GM12873 (cell line): ENCODE measurements around the gene IQCE.

Source experiments
- TF ChIP-seq, protein P1 (sequence below): IDR thresholded peaks from 2 replicates; pipeline ENCODE4 v1.5.1; 2012; ENCODE audit warnings: low read depth, mild to moderate bottlenecking, moderate library complexity, low read length, control low read depth; ENCODE audit not compliant: insufficient read depth; ENCODE audit errors: missing control alignments

IQCE gene

DNA sequence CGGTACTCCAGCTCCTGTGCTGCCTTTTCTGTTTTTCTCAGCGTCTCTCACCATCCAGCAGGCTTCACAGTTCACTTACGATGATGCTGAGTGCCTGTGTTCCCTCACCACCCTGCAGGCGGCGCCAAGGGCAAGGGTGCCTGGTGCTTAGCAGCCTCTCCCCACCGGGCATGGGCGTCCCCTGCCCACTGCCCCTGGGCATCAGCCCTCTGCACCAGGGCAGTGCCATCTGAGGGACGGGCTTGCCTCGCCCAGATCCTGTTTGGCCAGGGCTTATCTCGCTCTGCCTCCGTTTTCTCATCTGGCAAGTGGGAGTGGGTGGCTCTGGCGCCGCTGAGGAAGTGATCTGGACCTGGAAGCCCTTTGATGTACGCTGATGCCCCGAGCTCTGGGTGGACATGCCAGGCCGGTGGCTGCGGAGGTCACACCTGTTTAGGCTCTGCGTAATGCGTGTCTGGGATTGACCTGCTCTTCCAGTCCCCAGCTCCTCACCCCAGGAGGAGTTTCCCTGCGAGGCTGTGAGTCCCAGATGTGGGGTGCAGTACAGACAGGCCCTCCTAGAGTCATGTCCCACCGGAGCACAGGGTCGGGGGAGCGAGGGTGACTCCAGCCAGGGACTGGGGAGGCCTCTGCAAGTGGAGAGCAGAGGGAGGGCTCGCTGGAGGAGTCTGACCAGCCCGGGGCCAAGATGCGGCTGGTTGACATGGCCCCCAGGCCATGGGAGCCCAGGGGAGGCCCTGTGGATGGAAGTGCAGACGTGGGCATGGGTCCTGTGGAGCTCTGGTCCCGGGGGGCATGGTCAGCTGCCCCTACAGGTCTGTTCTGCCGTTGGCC, 84.8 kb downstream of the IQCE start:
- TF ChIP-seq, protein P1, sequence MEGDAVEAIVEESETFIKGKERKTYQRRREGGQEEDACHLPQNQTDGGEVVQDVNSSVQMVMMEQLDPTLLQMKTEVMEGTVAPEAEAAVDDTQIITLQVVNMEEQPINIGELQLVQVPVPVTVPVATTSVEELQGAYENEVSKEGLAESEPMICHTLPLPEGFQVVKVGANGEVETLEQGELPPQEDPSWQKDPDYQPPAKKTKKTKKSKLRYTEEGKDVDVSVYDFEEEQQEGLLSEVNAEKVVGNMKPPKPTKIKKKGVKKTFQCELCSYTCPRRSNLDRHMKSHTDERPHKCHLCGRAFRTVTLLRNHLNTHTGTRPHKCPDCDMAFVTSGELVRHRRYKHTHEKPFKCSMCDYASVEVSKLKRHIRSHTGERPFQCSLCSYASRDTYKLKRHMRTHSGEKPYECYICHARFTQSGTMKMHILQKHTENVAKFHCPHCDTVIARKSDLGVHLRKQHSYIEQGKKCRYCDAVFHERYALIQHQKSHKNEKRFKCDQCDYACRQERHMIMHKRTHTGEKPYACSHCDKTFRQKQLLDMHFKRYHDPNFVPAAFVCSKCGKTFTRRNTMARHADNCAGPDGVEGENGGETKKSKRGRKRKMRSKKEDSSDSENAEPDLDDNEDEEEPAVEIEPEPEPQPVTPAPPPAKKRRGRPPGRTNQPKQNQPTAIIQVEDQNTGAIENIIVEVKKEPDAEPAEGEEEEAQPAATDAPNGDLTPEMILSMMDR = peak; percentile 18

DNA sequence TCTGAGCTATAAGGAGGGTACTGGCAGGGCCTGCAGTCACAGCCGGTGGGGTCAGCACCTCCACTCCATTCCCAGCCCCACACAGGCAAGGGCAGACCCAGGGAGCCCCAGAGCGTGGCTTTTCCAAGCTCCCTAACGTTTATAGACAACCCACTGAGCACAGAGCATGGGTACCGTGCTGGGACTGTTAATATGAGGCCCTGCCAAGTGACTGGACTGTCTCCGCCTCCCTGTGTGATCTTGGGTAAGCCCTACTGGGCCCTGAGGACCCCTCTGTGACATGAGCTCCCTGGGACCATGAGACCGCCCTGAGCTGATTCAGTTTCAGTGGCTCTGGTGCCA, 85.4 kb downstream of the IQCE start:
- TF ChIP-seq, protein P1 = no peak

DNA sequence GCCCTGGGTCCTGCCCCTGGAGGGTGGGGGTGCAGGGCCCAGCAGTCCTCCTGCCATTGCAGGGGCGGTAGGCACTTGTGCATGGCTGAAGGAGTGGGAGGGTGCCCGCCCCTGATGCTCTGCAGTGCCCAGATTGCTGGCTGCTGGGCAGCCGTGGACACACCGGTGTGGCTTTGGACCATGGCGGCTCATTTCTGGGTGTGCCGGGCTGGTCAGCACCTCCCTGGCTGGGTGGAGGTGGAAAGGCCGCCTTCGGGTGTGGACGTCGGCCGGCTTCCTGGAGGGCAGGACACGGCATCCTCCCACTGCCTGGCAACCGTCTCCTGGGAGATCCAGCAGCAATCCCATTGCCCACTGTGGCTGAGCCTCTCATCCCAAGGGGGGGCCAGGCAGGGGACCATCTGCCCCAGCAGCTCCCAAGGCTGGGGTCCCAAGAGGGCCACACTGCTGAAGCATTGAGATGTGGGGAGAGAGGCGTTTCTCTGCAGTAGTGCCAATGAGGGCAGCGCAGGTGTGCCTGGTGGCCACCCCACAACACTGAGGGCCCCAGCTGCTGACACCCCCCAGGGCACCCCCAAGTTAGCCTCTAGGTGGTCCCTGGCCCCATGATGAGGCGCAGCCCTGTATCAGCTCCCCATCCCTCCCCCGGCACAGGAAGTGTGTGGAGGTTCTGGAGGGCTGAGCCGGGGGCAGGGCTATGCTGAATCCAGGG, 85.9 kb downstream of the IQCE start:
- TF ChIP-seq, protein P1 = no peak

DNA sequence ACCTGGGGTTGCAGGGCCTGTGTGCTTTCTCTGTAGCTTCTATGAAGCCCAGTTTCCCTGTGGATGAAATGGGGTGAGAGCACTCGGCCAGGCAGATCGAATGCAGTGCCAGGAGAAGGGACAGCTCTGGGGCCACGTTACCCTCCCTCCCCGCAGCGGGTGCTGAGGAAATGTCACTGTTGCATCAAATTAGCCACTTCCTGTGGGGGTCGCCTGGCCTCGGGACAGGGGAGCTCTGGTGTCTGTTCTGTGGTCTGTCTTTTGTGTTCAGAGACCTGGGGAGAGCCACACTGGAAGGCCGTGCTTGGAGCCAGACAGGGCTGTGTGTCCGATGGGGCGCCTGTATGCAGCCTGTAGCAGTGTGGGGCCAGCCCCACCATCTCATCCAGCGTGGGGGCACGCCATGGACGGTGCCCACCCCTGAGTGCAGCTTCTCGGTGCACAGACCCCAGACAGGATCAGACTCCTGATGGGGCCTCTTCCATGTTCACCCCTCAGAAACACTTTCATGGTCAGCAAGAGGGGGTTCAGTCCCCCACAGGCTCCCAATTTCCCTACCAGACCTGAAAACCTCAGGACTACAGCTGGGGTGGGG, 86.6 kb downstream of the IQCE start:
- TF ChIP-seq, protein P1 = no peak

DNA sequence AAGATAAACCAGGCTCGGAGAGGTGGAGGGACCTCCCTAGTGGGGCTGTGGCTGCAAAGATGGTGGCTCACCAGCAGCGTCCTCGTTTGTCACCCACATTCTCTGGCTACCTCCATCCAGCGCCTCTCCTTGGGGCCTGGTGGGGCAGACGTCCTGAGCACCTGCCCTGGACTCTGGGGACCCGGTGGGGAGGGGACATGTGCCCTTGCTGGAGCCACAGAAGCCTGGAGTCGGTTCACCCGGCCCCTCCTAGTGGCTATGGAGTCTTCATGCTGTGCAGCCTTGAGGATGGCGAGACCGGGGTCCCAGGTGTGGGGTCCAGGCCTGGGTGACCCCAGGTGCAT, 87.5 kb downstream of the IQCE start:
- TF ChIP-seq, protein P1 = no peak

DNA sequence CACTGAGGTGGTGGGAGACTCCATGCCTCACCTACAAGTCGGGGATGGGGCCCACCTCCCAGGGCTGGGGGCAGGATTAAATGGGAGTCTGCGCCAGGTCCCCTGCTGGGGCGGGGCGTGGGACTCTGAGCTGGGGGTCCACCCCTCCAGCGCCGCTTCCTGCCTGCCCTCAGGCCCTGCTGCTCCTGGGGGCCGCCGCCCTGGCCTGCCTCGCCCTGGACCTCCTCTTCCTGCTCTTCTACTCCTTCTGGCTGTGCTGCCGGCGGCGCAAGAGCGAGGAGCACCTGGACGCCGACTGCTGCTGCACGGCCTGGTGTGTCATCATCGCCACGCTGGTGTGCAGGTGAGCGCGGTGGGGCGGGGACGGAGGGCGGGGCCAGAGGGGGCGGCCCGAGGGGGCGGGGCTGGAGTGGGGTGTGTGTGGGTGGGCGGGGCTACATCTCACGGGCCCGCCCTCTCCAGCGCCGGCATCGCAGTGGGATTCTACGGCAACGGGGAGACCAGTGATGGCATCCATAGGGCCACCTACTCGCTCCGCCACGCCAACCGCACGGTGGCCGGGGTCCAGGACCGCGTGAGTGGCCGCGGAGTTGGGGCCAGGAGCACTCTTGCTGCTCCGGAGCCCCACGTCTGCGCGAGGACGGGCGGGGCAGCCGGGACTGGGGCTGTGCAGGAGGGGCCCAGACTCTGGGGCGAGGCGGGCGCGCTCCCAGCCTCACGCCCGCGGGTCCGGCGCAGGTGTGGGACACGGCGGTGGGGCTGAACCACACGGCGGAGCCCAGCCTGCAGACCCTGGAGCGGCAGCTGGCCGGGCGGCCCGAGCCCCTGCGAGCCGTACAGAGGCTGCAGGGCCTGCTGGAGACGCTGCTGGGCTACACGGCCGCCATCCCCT, 88.1 kb downstream of the IQCE start:
- TF ChIP-seq, protein P1 = no peak
